ENCODE data around the gene FOXN3. TPM values are rescaled to one million over a fixed set of nuclear protein-coding genes. Genes with fewer than 3 reads are reported as not detected.

The FOXN3 gene
- polyA plus RNA-seq, 1 donor (not counting 4 experiments of a cell fraction or from before 2014, with no cell fraction given): 10.2 TPM

DNA sequence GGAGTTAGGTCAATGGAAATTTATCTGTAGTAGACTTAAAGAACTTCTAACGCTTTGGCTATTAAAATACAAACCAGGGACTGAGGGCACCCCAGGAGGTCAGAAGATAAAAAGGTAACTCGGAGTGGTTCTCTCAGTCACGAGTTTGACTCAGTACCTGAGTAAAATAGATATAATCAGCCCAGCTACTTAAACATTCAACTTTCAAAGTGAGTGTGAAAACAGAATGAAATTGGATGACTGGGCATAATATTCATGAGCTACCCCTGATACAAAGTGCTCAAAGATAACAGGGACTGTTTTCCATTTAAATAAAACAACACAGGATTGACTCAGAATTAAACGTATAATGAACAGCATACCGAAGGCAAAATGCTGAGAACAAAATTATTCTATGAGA is 75.0 kb downstream of the FOXN3 start:
- Histone ChIP-seq H2AFZ (ENCODE audit: control insufficient read depth, low read length) (no peak overlapping the region), H3K79me2 (ENCODE audit: control insufficient read depth, insufficient read depth, low read length) (no peaks in the 10 kb centered on the region), H3K27me3 (ENCODE audit: control insufficient read depth, extremely low read depth, insufficient read depth, low read length) (no peaks in the 10 kb centered on the region), H3K9ac (ENCODE audit: control insufficient read depth, extremely low read depth, insufficient read depth, low read length) (no peak overlapping the region), H3K4me2 (ENCODE audit: control insufficient read depth, extremely low read depth, insufficient read depth, low read depth, low read length) (no peak overlapping the region), H3K4me1 (ENCODE audit: control insufficient read depth, extremely low read depth, insufficient read depth, low read length) (peaks cover 14% of the 10 kb centered on the region), H3K27ac (ENCODE audit: control insufficient read depth, insufficient read depth, low read length) (no peak overlapping the region), H3K9me3 (ENCODE audit: control insufficient read depth, low read depth, low read length) (no peaks in the 10 kb centered on the region), H3K36me3 (ENCODE audit: control insufficient read depth in 2 of 2, extremely low read depth in 1 of 2, insufficient read depth in 2 of 2, low read length in 2 of 2) (no peaks in the 10 kb centered on the region), H3K9me1 (ENCODE audit: control insufficient read depth, extremely low read depth, insufficient read depth, low read length) (peaks cover 3% of the 10 kb centered on the region), H3K4me3 (ENCODE audit: control insufficient read depth in 2 of 3, extremely low read depth in 1 of 3, insufficient read depth in 2 of 3, low read depth in 1 of 3, low read length in 3 of 3) (no peak overlapping the region), H4K20me1 (ENCODE audit: control insufficient read depth, extremely low read depth, insufficient read depth, low read length) (no peaks in the 10 kb centered on the region)
- dilution Hi-C loops (cut with MboI; ENCODE audit: extremely low pct_ligation_motif_present, low sequenced_read_pairs): no loop called here
- FAIRE-seq (no peak), DNase-seq (ENCODE audit: low read depth, low spot score) (no peak)
- TF ChIP-seq, protein P1, sequence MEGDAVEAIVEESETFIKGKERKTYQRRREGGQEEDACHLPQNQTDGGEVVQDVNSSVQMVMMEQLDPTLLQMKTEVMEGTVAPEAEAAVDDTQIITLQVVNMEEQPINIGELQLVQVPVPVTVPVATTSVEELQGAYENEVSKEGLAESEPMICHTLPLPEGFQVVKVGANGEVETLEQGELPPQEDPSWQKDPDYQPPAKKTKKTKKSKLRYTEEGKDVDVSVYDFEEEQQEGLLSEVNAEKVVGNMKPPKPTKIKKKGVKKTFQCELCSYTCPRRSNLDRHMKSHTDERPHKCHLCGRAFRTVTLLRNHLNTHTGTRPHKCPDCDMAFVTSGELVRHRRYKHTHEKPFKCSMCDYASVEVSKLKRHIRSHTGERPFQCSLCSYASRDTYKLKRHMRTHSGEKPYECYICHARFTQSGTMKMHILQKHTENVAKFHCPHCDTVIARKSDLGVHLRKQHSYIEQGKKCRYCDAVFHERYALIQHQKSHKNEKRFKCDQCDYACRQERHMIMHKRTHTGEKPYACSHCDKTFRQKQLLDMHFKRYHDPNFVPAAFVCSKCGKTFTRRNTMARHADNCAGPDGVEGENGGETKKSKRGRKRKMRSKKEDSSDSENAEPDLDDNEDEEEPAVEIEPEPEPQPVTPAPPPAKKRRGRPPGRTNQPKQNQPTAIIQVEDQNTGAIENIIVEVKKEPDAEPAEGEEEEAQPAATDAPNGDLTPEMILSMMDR (optimal IDR thresholded peaks at IDR 0.05 in 1 of 3, IDR thresholded peaks at IDR 0.05 in 1 of 3, conservative IDR thresholded peaks at IDR 0.05 in 1 of 3; ENCODE audit: extremely low read depth in 1 of 3, insufficient read depth in 2 of 3, low read length in 3 of 3): no peak
- no peak for TF ChIP-seq EZH2 (IDR thresholded peaks at IDR 0.05; ENCODE audit: low read length)

DNA sequence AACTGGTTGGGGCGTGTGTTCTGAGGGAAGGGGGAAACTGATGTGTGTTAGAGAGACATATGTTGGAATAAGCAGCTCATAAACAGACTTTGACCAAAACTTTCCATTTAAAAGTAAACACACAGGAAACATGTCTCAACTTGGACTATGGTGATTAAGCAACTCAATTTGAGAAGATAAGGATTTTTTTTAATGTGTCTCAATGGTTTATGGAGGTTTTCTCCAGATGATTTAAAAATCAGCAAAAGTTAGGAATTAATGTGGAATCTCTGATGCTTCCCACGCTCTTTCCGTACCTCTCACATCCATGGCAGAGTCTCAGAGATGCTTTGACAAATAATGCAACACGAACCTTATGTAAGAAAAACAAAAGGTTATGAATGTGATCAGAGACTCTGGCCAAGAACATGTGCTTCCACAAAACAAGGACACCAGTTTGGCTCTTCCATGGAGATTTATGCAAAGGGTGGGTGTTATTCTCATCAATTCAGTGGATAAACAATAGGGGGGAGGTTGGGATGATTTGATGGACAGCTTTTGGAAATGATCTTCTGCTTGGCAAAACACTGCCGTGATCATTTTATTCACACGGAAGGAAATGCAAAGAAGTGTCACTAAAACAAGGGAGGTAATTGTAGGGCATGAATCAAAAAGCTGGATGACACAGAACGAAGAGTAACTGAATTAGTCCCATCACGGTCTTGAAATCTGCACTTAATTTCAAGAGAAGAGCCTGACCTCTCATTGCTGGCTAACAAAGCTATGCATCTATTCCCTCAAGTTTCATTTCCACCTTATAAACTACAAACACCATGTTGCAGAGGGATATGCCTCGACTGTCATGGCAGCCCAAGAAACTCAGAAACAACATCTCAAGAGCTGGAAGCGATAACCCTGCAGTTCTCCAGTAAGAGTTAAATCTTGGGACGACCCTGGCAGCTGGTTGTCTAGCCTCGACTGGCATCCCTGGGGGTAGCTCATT is 76.5 kb downstream of the FOXN3 start:
- H3K9me1 ChIP-seq (ENCODE audit: control insufficient read depth, extremely low read depth, insufficient read depth, low read length): peaks cover 3% of the 10 kb centered on the region
- dilution Hi-C loops (cut with MboI; ENCODE audit: extremely low pct_ligation_motif_present, low sequenced_read_pairs): no loop called here
- H3K36me3 ChIP-seq (ENCODE audit: control insufficient read depth in 2 of 2, extremely low read depth in 1 of 2, insufficient read depth in 2 of 2, low read length in 2 of 2): no peaks in the 10 kb centered on the region
- no peak overlapping the region for H3K4me3 ChIP-seq (ENCODE audit: control insufficient read depth in 2 of 3, extremely low read depth in 1 of 3, insufficient read depth in 2 of 3, low read depth in 1 of 3, low read length in 3 of 3)
- peak; percentile 62 for FAIRE-seq
- H3K4me1 ChIP-seq (ENCODE audit: control insufficient read depth, extremely low read depth, insufficient read depth, low read length): peaks cover 14% of the 10 kb centered on the region
- H3K9me3 ChIP-seq (ENCODE audit: control insufficient read depth, low read depth, low read length): no peaks in the 10 kb centered on the region
- H3K9ac ChIP-seq (ENCODE audit: control insufficient read depth, extremely low read depth, insufficient read depth, low read length): no peak overlapping the region
- no peaks in the 10 kb centered on the region for H3K27me3 ChIP-seq (ENCODE audit: control insufficient read depth, extremely low read depth, insufficient read depth, low read length)
- H3K79me2 ChIP-seq (ENCODE audit: control insufficient read depth, insufficient read depth, low read length): no peaks in the 10 kb centered on the region
- TF ChIP-seq EZH2 (IDR thresholded peaks at IDR 0.05; ENCODE audit: low read length): no peak
- TF ChIP-seq, protein P1 (optimal IDR thresholded peaks at IDR 0.05 in 1 of 3, IDR thresholded peaks at IDR 0.05 in 1 of 3, conservative IDR thresholded peaks at IDR 0.05 in 1 of 3; ENCODE audit: extremely low read depth in 1 of 3, insufficient read depth in 2 of 3, low read length in 3 of 3): no peak
- peak overlapping the region; percentile 39 for H3K4me2 ChIP-seq (ENCODE audit: control insufficient read depth, extremely low read depth, insufficient read depth, low read depth, low read length)
- H2AFZ ChIP-seq (ENCODE audit: control insufficient read depth, low read length): no peak overlapping the region
- H4K20me1 ChIP-seq (ENCODE audit: control insufficient read depth, extremely low read depth, insufficient read depth, low read length): no peaks in the 10 kb centered on the region
- H3K27ac ChIP-seq (ENCODE audit: control insufficient read depth, insufficient read depth, low read length): no peak overlapping the region
- no peak for DNase-seq (ENCODE audit: low read depth, low spot score)
